IgD-negative memory B cell (primary cell): ENCODE data around the gene RBMXL2. TPM values are rescaled to one million over a fixed set of nuclear protein-coding genes. Genes with fewer than 3 reads are reported as not detected.

ENCODE experiments used
- H3K27ac Mint-ChIP-seq, 3 donors: one replicate each; pipeline ENCODE4 v1.8.0; 2020 to 2022; ENCODE audit warnings: mild to moderate bottlenecking in 3 of 3, mixed read lengths in 3 of 3, moderate library complexity in 1 of 3
- H3K27me3 Mint-ChIP-seq: one replicate; pipeline ENCODE4 v1.8.0; 2021; ENCODE audit warnings: mixed read lengths
- H3K36me3 Mint-ChIP-seq: one replicate; pipeline ENCODE4 v1.8.0; 2020; ENCODE audit warnings: mild to moderate bottlenecking, mixed read lengths
- H3K4me1 Mint-ChIP-seq, 3 donors: one replicate each; pipeline ENCODE4 v1.8.0; 2020 to 2022; ENCODE audit warnings: mixed read lengths in 3 of 3, mild to moderate bottlenecking in 1 of 3
- H3K4me3 Mint-ChIP-seq, 4 donors: one replicate each; pipeline ENCODE4 v1.8.0; 2020 to 2022; ENCODE audit warnings: mild to moderate bottlenecking in 4 of 4, mixed read lengths in 4 of 4, moderate library complexity in 3 of 4
- H3K9me3 Mint-ChIP-seq, 3 donors: one replicate each; pipeline ENCODE4 v1.8.0; 2020 to 2021; ENCODE audit warnings: mixed read lengths in 3 of 3, mild to moderate bottlenecking in 1 of 3
- polyA plus RNA-seq: library from polyadenylated mRNA; unstranded; fragments of 300-500 nt; fragmentation: Illumina TruSeq; gene quantifications from one replicate; pipeline ENCODE4 v1.2.3, GENCODE V29; 2021

Gene RBMXL2
- polyA plus RNA-seq, 1 donor from 2014 or later, result not detected

GRCh38 chr11:7115780-7116179 is 27.0 kb downstream of the RBMXL2 start:
- Mint-ChIP-seq H3K36me3 (no peaks in the 10 kb centered on the region), H3K27me3 (peaks cover 11% of the 10 kb centered on the region), H3K4me3 (no peak overlapping the region), H3K27ac (no peak overlapping the region), H3K4me1 (no peaks in the 10 kb centered on the region), H3K9me3 (no peaks in the 10 kb centered on the region)

- Mint-ChIP-seq H3K4me1 (no peaks in the 10 kb centered on the region), H3K27ac (no peak overlapping the region), H3K4me3 (no peak overlapping the region), H3K9me3 (no peaks in the 10 kb centered on the region), H3K36me3 (no peaks in the 10 kb centered on the region), H3K27me3 (peaks cover 11% of the 10 kb centered on the region)
These were observed 27.6 kb downstream of the RBMXL2 start for GRCh38 chr11:7116370-7116769.

GRCh38 chr11:7138051-7138450 is 49.3 kb downstream of the RBMXL2 start:
- no peak overlapping the region for H3K27ac Mint-ChIP-seq
- no peaks in the 10 kb centered on the region for H3K36me3 Mint-ChIP-seq
- H3K9me3 Mint-ChIP-seq, result no peaks in the 10 kb centered on the region
- H3K27me3 Mint-ChIP-seq, result peaks cover 5% of the 10 kb centered on the region
- no peak overlapping the region for H3K4me3 Mint-ChIP-seq
- H3K4me1 Mint-ChIP-seq, result no peaks in the 10 kb centered on the region

Other genes starting within 250 kb of the RBMXL2 start
- not detected for gene OR10A5, start 243.3 kb upstream of the RBMXL2 start, polyA plus RNA-seq
- gene OR10A2, start 225.9 kb upstream of the RBMXL2 start, polyA plus RNA-seq, result not detected
- not detected for gene OR10A4, start 212.4 kb upstream of the RBMXL2 start, polyA plus RNA-seq
- gene OR2D2, start 196.5 kb upstream of the RBMXL2 start, polyA plus RNA-seq, result not detected
- gene OR2D3, start 168.0 kb upstream of the RBMXL2 start, polyA plus RNA-seq, result not detected
- 1.4 TPM for gene ZNF215, start 162.6 kb upstream of the RBMXL2 start, polyA plus RNA-seq
- not detected for gene ZNF214, start 68.7 kb upstream of the RBMXL2 start, polyA plus RNA-seq
- gene NLRP14, start 68.5 kb upstream of the RBMXL2 start, polyA plus RNA-seq, result not detected
- gene SYT9, start 162.9 kb downstream of the RBMXL2 start, polyA plus RNA-seq, result 0.21 TPM